T1000 (cell line): Measurements from ENCODE around the gene PDPK1.

Experiments
- DNase-seq: peaks from one replicate; lab custom pipeline; 2025; ENCODE audit warnings: mixed read lengths; lab: John Stamatoyannopoulos, UW

Gene PDPK1

DNA sequence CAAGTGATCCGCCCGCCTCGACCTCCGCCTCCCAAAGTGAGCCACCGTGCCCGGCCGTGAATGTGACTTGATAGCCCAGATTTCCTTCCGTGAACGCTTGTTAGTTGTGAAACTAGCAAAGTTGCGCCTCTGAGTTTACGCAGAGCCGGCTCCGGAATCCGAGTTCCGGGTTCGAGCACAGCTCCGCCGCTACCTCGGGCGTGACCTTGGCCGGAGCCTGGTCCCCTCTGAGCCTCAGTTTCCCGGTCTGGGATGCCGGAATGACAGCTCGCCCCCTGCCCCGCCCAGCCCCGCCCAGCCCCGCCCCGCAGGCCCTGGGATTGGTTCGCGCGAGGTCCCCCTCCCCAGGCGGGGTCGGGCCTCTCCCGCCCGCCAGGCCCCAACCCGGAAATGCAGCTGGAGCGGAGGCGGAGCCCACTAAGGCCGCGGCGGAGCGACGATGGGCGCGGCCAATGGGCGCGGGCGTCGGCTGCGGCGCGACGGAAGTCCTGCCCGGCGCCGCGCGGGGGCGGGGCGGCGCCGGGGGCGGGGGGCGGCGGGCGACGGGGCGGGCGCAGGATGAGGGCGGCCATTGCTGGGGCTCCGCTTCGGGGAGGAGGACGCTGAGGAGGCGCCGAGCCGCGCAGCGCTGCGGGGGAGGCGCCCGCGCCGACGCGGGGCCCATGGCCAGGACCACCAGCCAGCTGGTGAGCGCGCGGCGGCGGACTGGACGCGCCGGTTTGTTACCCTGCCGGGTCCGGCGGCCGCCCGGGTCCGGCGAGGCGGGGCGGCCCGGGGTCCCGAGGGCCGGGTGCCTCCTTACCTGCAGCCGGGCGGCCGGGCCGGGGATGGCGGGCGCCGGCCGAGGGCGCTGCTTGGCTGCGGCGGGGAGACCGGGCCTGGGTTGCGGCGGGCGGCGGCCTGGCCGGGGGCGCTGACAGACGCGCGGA is at the start of gene PDPK1:
PDPK1 (plus strand) TSS at position 571 of the 929 bp plus-strand sequence; CDS start at position 663, 92 bp downstream.
- peak; percentile 88 for DNase-seq

DNA sequence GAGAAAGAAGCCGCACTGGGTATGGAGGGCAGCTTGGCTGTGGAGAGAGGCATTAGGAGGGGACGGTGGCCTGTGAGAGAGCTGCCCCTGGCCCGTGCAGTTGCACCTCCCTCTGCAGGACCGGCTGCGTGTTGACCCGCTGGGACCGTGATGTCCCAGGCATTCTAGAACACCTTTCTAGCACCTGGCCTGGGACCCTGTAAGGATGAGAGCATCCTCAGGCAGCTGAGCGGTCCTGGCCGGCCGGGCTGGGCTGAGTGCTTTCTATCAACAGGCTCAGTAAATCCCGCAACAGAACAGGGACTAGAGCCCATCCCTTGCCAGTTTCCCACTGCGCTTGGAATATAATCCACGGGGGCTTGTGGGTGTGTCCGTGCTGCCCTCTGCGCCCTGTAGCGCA is 48.2 kb upstream of the PDPK1 start:
- no peak for DNase-seq

- DNase-seq = no peak
Measured at GRCh38 chr16:2490190-2491105, 47.4 kb upstream of the PDPK1 start.

- no peak for DNase-seq
Measured at GRCh38 chr16:2492292-2492691, 45.5 kb upstream of the PDPK1 start.

GRCh38 chr16:2493605-2494004 is 44.2 kb upstream of the PDPK1 start:
- DNase-seq = no peak

GRCh38 chr16:2494616-2495015 is 43.2 kb upstream of the PDPK1 start:
- DNase-seq = no peak

GRCh38 chr16:2495041-2495440 is 42.8 kb upstream of the PDPK1 start:
- no peak for DNase-seq

DNA sequence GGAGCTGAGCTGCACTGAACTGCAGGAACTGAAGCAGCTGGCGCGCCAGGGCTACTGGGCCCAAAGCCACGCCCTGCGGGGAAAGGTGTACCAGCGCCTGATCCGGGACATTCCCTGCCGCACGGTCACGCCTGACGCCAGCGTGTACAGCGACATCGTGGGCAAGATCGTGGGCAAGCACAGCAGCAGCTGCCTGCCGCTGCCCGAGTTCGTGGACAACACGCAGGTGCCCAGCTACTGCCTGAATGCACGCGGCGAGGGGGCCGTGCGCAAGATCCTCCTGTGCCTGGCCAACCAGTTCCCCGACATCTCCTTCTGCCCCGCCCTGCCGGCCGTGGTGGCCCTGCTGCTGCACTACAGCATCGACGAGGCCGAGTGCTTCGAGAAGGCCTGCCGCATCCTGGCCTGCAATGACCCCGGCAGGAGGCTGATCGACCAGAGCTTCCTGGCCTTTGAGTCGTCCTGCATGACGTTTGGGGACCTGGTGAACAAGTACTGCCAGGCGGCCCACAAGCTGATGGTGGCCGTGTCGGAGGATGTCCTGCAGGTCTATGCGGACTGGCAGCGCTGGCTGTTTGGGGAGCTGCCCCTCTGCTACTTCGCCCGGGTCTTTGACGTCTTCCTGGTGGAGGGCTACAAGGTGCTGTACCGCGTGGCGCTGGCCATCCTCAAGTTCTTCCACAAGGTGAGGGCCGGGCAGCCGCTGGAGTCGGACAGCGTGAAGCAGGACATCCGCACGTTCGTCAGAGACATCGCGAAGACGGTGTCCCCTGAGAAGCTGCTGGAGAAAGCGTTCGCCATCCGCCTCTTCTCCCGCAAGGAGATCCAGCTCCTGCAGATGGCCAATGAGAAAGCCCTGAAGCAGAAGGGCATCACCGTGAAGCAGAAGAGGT is 41.4 kb upstream of the PDPK1 start:
- no peak for DNase-seq

- no peak for DNase-seq
Measured at GRCh38 chr16:2497116-2497630, 40.6 kb upstream of the PDPK1 start.

- DNase-seq = no peak
Measured at GRCh38 chr16:2497695-2498484, 39.9 kb upstream of the PDPK1 start.

DNA sequence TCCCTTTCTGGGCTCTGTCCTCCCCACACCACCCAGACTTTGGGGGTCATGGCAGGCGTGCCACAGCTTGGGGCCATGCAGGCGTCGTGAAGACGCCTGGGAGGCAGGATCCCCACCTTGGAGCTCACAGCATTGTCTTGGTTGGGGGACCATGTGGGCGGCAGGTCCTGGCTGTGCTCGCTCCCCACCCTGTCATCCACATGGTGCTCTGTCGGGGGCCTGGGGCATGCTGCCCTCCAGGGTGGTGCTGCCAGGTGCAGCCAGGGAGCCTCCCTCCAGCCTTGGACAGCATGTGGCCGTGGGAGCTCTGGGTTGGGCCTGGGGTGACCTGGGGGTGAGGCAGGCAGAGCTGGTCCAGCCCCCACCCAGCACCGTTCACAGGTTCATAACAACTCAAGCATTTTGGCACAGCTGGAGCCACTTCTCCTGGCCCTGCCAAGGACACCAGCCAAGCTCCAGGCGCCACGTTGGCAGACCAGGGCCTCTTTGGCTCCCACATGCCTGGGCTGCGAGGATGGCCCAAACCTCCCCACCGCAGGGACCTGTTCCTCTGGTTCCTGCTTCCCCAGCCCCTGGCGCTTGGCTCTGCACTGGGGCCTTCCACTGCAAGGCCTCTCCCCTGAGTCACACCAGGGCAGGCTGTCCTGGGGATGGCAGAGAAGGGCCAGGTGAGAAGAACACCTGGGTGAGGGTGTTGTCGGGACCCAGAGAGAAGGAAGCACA is 39.1 kb upstream of the PDPK1 start:
- DNase-seq = no peak

GRCh38 chr16:2499454-2499853 is 38.4 kb upstream of the PDPK1 start:
- no peak for DNase-seq

DNA sequence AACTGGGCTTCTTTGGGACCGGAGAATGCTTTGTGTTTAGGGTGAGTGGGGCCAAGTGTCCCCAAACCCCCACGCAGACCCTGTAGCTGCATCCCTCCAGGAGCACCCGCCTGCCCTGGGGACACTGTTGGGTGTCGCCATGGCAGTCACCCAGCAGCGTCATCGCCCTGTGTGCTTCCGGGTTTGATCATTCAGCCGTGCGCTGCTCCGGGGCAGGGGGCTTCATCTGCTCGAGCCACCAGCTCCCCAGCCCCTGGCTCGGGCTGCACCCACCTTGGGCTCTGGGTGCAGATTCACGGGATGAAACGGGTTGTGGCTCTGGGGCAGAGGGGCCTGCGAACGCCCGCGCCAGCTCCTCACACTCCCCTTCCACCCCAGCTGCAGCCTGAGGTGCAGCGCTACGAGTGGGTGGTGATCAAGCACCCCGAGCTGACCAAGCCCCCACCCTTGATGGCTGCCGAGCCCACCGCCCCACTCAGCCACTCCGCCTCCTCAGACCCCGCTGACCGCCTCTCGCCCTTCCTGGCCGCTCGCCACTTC is 37.9 kb upstream of the PDPK1 start:
- no peak for DNase-seq

- no peak for DNase-seq
Measured at GRCh38 chr16:2500430-2500917, 37.3 kb upstream of the PDPK1 start.

DNA sequence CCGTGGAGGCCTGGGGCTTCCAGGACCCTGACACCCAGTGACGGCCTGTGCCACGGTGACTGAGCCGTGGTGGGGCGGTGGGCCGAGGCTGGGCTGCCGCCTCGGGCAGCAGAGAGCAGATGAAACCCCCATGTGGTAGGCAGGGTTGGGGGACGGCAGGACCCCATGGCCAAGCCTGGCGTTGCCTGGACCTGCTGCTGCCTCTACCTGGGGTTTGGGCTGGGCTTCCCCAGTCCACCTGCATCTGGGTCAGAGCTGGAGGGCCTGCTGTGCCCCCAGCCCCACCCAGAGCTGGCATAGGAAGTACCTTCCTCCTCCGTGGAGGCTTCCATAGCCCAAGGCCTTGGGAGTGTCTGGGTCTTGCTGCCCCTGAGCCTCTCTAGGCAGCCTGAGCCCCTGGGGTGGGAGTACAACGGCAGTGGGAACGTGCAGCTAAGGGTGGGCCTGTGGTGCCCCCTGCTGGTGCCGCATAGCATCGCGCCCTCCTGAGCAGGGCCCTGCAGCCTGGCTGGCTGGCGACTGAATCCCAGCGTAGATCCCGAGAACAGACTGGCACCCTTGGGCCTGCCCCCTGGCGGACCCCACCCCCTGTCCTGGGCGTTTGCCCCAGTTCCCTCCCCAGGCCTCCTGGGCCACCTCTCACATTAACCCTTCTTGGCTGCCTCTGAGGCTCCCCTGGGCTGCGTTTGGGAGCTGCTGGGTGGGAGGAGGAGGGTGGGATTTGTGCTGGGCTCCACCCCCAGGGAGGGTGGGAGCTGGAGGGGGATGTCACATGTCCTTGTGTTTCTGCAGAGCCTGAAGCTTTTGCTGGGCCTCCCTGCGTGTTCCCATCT is 36.7 kb upstream of the PDPK1 start:
- DNase-seq = peak; percentile 80

DNA sequence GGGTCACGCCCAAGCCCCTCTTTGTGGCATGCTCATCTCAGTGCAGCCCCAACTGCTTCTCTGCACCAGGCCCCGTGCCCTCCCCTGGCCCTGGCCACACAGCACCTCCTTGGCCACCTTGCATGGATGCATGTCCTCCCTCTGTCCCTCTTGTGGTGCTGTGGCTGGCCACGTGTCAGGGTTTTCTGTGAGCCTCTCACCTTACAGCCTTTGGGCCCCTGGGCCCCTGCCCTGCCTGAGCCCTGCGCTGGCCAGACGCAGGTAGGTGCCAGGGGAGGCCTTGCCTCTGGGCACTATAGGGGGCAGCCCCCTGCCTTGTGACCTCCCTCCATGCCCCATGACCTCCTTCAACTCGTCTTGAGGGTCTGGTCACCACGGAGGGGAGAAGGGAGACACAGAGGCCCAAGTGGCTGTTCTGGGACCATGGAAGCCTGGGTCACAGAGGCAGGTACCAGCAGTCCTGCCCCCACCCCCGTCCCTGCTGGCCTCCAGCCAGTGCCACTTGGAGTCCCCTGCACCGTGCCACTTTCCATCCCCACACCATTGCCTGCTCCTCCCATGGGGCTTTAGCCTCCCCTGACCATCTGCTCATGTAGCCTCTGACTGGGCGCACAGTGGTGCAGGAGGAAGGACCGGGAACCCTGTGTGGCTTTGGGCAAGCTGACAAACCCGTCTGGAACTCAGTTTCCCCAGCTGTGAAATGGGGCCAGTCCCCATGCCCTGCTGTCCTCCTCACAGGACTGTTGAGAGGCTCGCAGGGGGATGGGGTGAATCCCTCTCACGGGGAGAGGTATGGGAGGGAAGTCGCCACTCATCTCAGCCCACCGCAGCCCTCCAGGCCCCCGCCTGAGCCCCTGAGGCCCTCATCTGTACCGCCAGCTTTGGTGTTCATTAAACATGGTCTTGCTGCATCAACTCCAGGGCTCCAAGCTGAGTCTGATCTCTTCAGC is 35.6 kb upstream of the PDPK1 start:
- no peak for DNase-seq

DNA sequence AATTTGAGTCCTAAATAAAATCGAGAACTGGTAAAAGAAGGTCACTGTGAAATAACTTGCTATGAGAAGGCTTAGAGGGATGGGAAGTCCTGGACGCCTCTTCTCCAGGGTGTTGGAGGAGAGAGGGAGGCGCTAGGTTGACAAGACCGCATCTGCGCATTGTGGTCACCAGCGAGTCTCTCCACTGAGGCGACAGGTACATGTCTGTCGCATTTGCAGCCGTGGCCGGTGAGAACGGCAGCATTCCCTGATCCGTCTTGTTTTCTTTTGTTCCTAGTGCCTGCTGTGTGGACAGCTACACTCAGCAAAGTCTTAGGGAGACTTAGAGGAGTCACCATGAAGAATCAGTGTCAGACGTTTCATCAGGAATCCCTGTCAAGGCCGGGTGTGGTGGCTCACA is 32.1 kb upstream of the PDPK1 start:
- no peak for DNase-seq
